ENCODE measurements around the gene TAB3. TPM values are rescaled to one million over a fixed set of nuclear protein-coding genes. Genes with fewer than 3 reads are reported as not detected.

Gene TAB3
- total and polyA plus RNA-seq, 9 of the 15 experiments (the other 6 are each of a cell fraction or from before 2014, with no cell fraction given): 2.4 to 31.1 (median 15.5) TPM

GRCh38 chrX:30910124-30910860, 21.2 kb upstream of the TAB3 start (continued):
- TF ChIP-seq MBD1 (CRISPR knock-in tag; IDR thresholded peaks at IDR 0.05): no peak
- no peak for TF ChIP-seq SMAD1 (IDR thresholded peaks at IDR 0.05; ENCODE audit: low read depth, low read length, partially characterized antibody)
- TF ChIP-seq ZBTB7A (IDR thresholded peaks at IDR 0.05; ENCODE audit: borderline replicate concordance, control insufficient read depth, low read depth, low read length): no peak
- no peak for TF ChIP-seq SNIP1 (IDR thresholded peaks at IDR 0.05; ENCODE audit: low read depth)
- TF ChIP-seq ZNF592 (IDR thresholded peaks at IDR 0.05): no peak
- TF ChIP-seq, protein P1, sequence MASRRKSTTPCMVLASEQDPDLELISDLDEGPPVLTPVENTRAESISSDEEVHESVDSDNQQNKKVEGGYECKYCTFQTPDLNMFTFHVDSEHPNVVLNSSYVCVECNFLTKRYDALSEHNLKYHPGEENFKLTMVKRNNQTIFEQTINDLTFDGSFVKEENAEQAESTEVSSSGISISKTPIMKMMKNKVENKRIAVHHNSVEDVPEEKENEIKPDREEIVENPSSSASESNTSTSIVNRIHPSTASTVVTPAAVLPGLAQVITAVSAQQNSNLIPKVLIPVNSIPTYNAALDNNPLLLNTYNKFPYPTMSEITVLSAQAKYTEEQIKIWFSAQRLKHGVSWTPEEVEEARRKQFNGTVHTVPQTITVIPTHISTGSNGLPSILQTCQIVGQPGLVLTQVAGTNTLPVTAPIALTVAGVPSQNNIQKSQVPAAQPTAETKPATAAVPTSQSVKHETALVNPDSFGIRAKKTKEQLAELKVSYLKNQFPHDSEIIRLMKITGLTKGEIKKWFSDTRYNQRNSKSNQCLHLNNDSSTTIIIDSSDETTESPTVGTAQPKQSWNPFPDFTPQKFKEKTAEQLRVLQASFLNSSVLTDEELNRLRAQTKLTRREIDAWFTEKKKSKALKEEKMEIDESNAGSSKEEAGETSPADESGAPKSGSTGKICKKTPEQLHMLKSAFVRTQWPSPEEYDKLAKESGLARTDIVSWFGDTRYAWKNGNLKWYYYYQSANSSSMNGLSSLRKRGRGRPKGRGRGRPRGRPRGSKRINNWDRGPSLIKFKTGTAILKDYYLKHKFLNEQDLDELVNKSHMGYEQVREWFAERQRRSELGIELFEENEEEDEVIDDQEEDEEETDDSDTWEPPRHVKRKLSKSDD (conservative IDR thresholded peaks at IDR 0.05; ENCODE audit: low read length): no peak
- no peak for TF ChIP-seq CEBPG (CRISPR knock-in tag; IDR thresholded peaks at IDR 0.05)
- no peak for TF ChIP-seq CEBPG (tag; conservative IDR thresholded peaks at IDR 0.05 in 1 of 2, IDR thresholded peaks at IDR 0.05 in 1 of 2)
- TF ChIP-seq PCBP1 (IDR thresholded peaks at IDR 0.05; ENCODE audit: low read depth, low read length, poor library complexity, severe bottlenecking): no peak
- TF ChIP-seq TAL1 (IDR thresholded peaks at IDR 0.05): peak; percentile 38; the same call in 1 of the 2 replicates
- no peak for TF ChIP-seq TSC22D4 (tag; IDR thresholded peaks at IDR 0.05)
- TF ChIP-seq SRF (CRISPR knock-in tag; IDR thresholded peaks at IDR 0.05): no peak
- TF ChIP-seq ARNT (IDR thresholded peaks at IDR 0.05): 0 out of 4 replicates have a peak, but pooled peaks of 1 of the 2 experiments have one; percentile 39
- no peak for TF ChIP-seq XRCC5 (IDR thresholded peaks at IDR 0.05; ENCODE audit: low read depth, low read length)
- TF ChIP-seq MCM5 (IDR thresholded peaks at IDR 0.05; ENCODE audit: low read depth): no peak
- TF ChIP-seq, protein P2, sequence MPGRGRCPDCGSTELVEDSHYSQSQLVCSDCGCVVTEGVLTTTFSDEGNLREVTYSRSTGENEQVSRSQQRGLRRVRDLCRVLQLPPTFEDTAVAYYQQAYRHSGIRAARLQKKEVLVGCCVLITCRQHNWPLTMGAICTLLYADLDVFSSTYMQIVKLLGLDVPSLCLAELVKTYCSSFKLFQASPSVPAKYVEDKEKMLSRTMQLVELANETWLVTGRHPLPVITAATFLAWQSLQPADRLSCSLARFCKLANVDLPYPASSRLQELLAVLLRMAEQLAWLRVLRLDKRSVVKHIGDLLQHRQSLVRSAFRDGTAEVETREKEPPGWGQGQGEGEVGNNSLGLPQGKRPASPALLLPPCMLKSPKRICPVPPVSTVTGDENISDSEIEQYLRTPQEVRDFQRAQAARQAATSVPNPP (IDR thresholded peaks at IDR 0.05; ENCODE audit: borderline replicate concordance, insufficient read depth, insufficient read length): no peak
- TF ChIP-seq HNRNPL (IDR thresholded peaks at IDR 0.05; ENCODE audit: low read depth, low read length): no peak
